B cell (primary cell): ENCODE results near the gene GRIP1. TPM values are rescaled to one million over a fixed set of nuclear protein-coding genes. Genes with fewer than 3 reads are reported as not detected.

ENCODE experiments used
- ATAC-seq: fragments of 200-7000 bp; cut with Tn5 transposase; one replicate; pipeline ENCODE4 v1.10.0; 2021; ENCODE audit warnings: low read depth, mild to moderate bottlenecking, moderate number of reproducible peaks, moderate library complexity
- CTCF ChIA-PET: fragments of 350-600 bp; sonication (Branson Sonifier 250); formaldehyde crosslinking; loops from one replicate; lab custom pipeline; 2021; ENCODE audit warnings: antibody characterized with exemption, inconsistent platforms; lab: Charles Lee
- POLR2A ChIA-PET: fragments of 350-600 bp; sonication (Branson Sonifier 250); formaldehyde crosslinking; loops from one replicate; lab custom pipeline; 2021; ENCODE audit warnings: antibody characterized with exemption; lab: Charles Lee
- DNase-seq: peaks from one replicate; pipeline ENCODE4 v3.0.0; 2013
- H2AFZ ChIP-seq: 2 replicates; pipeline ENCODE4 v1.6.1; 2012; ENCODE audit warnings: mild to moderate bottlenecking, low read depth, low read length; ENCODE audit not compliant: insufficient read depth, poor library complexity, severe bottlenecking
- H3K27ac ChIP-seq, 2 donors: 1 replicate in 1 of 2; 2 replicates in 1 of 2; pipeline ENCODE4 v1.5.1; 2012 to 2013; ENCODE audit warnings: low read length in 2 of 2, mild to moderate bottlenecking in 2 of 2, moderate library complexity in 1 of 2
- H3K27me3 ChIP-seq, 4 experiments: fragments of 200-600 bp in 1 of 4; sonication (generic) in 1 of 4; replicated peaks in 1 of 4; 1 replicate in 2 of 4; 2 replicates in 2 of 4; pipeline versions ENCODE4 v1.6.1 to v1.7.0; 2013 to 2016; ENCODE audit warnings: low read length in 3 of 4, mild to moderate bottlenecking in 2 of 4, mixed read lengths in 1 of 4, moderate library complexity in 1 of 4; ENCODE audit not compliant: insufficient read depth in 4 of 4, control insufficient read depth in 3 of 4; ENCODE audit errors: control extremely low read depth in 1 of 4
- H3K36me3 ChIP-seq, 2 experiments: replicated peaks in 1 of 2; 1 replicate in 1 of 2; 2 replicates in 1 of 2; pipeline versions ENCODE4 v1.6.1 to v1.7.1; 2013; ENCODE audit warnings: low read length in 1 of 2; ENCODE audit not compliant: insufficient read depth in 2 of 2, control insufficient read depth in 1 of 2; ENCODE audit errors: control extremely low read depth in 1 of 2, extremely low read depth in 1 of 2
- H3K4me1 ChIP-seq, 2 donors: fragments of 200-600 bp in 1 of 2; sonication (generic) in 1 of 2; 1 replicate in 1 of 2; 2 replicates in 1 of 2; pipeline versions ENCODE4 v1.5.1 to v1.6.1; 2013 to 2017; ENCODE audit warnings: low read length in 2 of 2; ENCODE audit not compliant: control insufficient read depth in 2 of 2, insufficient read depth in 2 of 2
- H3K4me2 ChIP-seq: replicated peaks from 2 replicates; pipeline ENCODE3; 2012; ENCODE audit warnings: mild to moderate bottlenecking, low read depth, low read length; ENCODE audit not compliant: poor library complexity, severe bottlenecking
- H3K4me3 ChIP-seq, 5 experiments: fragments of 200-600 bp in 1 of 5; sonication (generic) in 1 of 5; 1 replicate in 3 of 5; 2 replicates in 2 of 5; pipeline versions ENCODE4 v1.5.1 to v1.7.0; 2011 to 2016; ENCODE audit warnings: low read length in 4 of 5, mild to moderate bottlenecking in 4 of 5, low read depth in 2 of 5, control low read depth in 1 of 5, moderate library complexity in 1 of 5; ENCODE audit not compliant: insufficient read depth in 1 of 5; ENCODE audit errors: control extremely low read depth in 1 of 5, extremely low read depth in 1 of 5
- H3K79me2 ChIP-seq: fragments of 200-600 bp; sonication (generic); one replicate; pipeline ENCODE4 v1.6.0; 2016; ENCODE audit warnings: low read length; ENCODE audit not compliant: control insufficient read depth, insufficient read depth
- H3K9ac ChIP-seq: fragments of 200-600 bp; sonication (generic); 2 replicates; pipeline ENCODE4 v1.6.1; 2017; ENCODE audit warnings: mild to moderate bottlenecking, low read length, moderate library complexity
- H3K9me3 ChIP-seq, 3 donors: one replicate each; pipeline versions ENCODE4 v1.6.1 to v1.7.1; 2013; ENCODE audit warnings: low read length in 2 of 3; ENCODE audit not compliant: control insufficient read depth in 2 of 3, insufficient read depth in 1 of 3; ENCODE audit errors: control extremely low read depth in 1 of 3
- H4K20me1 ChIP-seq: 2 replicates; pipeline ENCODE4 v1.6.0; 2012; ENCODE audit warnings: mild to moderate bottlenecking, low read length; ENCODE audit not compliant: insufficient read depth, control insufficient read depth, poor library complexity, severe bottlenecking
- H3K27ac Mint-ChIP-seq: one replicate; pipeline ENCODE4 v1.8.0; 2021; ENCODE audit warnings: mixed read lengths
- H3K27me3 Mint-ChIP-seq: one replicate; pipeline ENCODE4 v1.8.0; 2021; ENCODE audit warnings: mixed read lengths
- H3K4me1 Mint-ChIP-seq: one replicate; pipeline ENCODE4 v1.8.0; 2021; ENCODE audit warnings: mixed read lengths
- H3K4me3 Mint-ChIP-seq: one replicate; pipeline ENCODE4 v1.8.0; 2021; ENCODE audit warnings: mixed read lengths
- H3K9me3 Mint-ChIP-seq: one replicate; pipeline ENCODE4 v1.8.0; 2022; ENCODE audit warnings: mixed read lengths; ENCODE audit not compliant: insufficient read depth
- EZH2 ChIP-seq: IDR thresholded peaks from 2 replicates; pipeline ENCODE4 v1.6.1; 2012; ENCODE audit warnings: borderline replicate concordance, low read depth, mild to moderate bottlenecking, moderate library complexity, low read length; ENCODE audit not compliant: insufficient read depth, poor library complexity, severe bottlenecking
- WGBS: methylation state at CpG from one replicate; pipeline ENCODE4 v1.1.5; 2013; ENCODE audit warnings: missing lambda C conversion rate; ENCODE audit not compliant: insufficient coverage; 5-methylcytosine and 5-hydroxymethylcytosine counted together
- intact Hi-C: fragments of 100-400 bp; cut with micrococcal nuclease; formaldehyde crosslinking; loops from one replicate; pipeline ENCODE4 v1.10.0; 2022
- polyA minus RNA-seq: library from RNA; depleted of rRNA, polyadenylated mRNA; stranded (reverse); fragments of >200 nt; gene quantifications from 2 replicates; pipeline ENCODE4 v1.2.3, GENCODE V29; 2012
- polyA plus RNA-seq: library from polyadenylated mRNA; depleted of rRNA; stranded (reverse); fragments of >200 nt; gene quantifications from 2 replicates; pipeline ENCODE4 v1.2.3, GENCODE V29; 2012
- total RNA-seq, 2 donors: library from RNA; stranded (reverse); fragments of 120-200 nt in 1 of 2; gene quantifications; 1 replicate in 1 of 2; 2 replicates in 1 of 2; pipeline versions ENCODE4 v1.2.3 to v1.2.4, GENCODE V29; 2013 to 2022
- TF ChIP-seq, protein P1 (sequence below): fragments of 200-600 bp; IDR thresholded peaks from one replicate; pipeline ENCODE4 v1.8.0; 2022; ENCODE audit warnings: antibody characterized with exemption, mild to moderate bottlenecking

The GRIP1 gene, protein sequence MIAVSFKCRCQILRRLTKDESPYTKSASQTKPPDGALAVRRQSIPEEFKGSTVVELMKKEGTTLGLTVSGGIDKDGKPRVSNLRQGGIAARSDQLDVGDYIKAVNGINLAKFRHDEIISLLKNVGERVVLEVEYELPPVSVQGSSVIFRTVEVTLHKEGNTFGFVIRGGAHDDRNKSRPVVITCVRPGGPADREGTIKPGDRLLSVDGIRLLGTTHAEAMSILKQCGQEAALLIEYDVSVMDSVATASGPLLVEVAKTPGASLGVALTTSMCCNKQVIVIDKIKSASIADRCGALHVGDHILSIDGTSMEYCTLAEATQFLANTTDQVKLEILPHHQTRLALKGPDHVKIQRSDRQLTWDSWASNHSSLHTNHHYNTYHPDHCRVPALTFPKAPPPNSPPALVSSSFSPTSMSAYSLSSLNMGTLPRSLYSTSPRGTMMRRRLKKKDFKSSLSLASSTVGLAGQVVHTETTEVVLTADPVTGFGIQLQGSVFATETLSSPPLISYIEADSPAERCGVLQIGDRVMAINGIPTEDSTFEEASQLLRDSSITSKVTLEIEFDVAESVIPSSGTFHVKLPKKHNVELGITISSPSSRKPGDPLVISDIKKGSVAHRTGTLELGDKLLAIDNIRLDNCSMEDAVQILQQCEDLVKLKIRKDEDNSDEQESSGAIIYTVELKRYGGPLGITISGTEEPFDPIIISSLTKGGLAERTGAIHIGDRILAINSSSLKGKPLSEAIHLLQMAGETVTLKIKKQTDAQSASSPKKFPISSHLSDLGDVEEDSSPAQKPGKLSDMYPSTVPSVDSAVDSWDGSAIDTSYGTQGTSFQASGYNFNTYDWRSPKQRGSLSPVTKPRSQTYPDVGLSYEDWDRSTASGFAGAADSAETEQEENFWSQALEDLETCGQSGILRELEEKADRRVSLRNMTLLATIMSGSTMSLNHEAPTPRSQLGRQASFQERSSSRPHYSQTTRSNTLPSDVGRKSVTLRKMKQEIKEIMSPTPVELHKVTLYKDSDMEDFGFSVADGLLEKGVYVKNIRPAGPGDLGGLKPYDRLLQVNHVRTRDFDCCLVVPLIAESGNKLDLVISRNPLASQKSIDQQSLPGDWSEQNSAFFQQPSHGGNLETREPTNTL
- total RNA-seq = 0.51 TPM in 1 of 2 replicates, not detected in the other
- 0.84 TPM for total RNA-seq (2013)
- polyA plus RNA-seq = 0.12 and 0.22 TPM in 2 replicates
- polyA minus RNA-seq = 0.43 and 0.50 TPM in 2 replicates

DNA sequence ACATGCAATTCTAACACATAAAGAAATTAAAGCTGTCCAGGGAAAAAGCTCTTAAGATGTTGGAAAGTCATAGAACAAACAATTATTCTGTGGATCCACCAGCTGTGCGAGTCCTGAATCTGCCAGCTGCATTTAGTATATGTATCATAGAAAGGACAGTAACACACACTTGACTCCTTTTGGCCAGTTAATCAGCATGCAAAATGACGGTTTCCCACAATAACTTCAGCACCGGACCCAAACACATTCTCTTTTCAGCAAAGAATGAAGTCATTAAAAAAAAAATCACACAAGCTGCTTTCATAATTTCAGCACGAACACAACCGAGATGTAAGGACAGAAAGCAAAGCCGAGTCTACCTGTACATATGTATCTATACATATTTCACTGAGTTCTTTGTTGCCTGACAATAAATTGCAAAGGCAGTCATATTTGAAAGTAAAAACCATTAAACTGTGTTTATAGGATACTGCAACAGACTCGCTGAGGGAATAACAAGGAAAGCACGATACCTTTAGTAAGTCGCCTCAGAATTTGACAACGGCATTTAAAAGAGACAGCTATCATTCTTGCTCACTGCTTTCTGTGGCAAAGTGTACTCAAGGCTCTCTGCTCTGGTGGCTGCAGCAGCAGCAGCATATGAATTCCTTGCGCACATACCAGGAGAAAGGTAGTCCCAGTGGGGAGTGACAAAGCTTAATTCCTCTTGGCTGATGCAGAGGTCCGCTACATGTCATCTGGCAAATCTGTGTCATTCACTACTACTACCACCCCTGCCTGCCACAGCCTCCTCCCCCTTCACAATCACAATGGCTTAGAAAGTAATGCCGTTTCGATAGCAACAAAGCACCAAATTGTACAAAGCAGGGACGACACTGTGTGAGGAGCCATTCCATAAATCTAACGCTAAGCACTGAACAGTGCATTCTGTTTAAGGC, at the start of gene GRIP1:
TSS of gene GRIP1 (minus strand) at position 739 of the 938 bp plus-strand sequence. CDS start at position 567, 172 bp downstream.
- H3K79me2 ChIP-seq = no peaks in the 10 kb centered on the region
- ChIA-PET CTCF (interaction anchor here (1.4 kb wide), 1 partner anchor 16 kb away, joined by 4 read pairs; no protein-coding TSS in a partner anchor), POLR2A (no interaction called here)
- H3K4me3 ChIP-seq = no peak within 1 kb of the TSS
- TF ChIP-seq, protein P1, sequence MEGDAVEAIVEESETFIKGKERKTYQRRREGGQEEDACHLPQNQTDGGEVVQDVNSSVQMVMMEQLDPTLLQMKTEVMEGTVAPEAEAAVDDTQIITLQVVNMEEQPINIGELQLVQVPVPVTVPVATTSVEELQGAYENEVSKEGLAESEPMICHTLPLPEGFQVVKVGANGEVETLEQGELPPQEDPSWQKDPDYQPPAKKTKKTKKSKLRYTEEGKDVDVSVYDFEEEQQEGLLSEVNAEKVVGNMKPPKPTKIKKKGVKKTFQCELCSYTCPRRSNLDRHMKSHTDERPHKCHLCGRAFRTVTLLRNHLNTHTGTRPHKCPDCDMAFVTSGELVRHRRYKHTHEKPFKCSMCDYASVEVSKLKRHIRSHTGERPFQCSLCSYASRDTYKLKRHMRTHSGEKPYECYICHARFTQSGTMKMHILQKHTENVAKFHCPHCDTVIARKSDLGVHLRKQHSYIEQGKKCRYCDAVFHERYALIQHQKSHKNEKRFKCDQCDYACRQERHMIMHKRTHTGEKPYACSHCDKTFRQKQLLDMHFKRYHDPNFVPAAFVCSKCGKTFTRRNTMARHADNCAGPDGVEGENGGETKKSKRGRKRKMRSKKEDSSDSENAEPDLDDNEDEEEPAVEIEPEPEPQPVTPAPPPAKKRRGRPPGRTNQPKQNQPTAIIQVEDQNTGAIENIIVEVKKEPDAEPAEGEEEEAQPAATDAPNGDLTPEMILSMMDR = no peak
- no peak for TF ChIP-seq EZH2
- no peaks in the 10 kb centered on the region for H4K20me1 ChIP-seq
- no peak within 1 kb of the TSS for H3K4me3 Mint-ChIP-seq
- no peaks in the 10 kb centered on the region for H3K9me3 ChIP-seq
- H3K4me1 Mint-ChIP-seq = peaks cover 53% of the 10 kb centered on the region
- no peak within 1 kb of the TSS for H3K4me2 ChIP-seq
- WGBS = 92% methylated on average over 12 of the region's 16 CpGs
- H3K27me3 Mint-ChIP-seq = no peaks in the 10 kb centered on the region
- DNase-seq = no peak
- intact Hi-C loops = no loop called here
- no peaks in the 10 kb centered on the region for H3K4me1 ChIP-seq
- no peak for ATAC-seq
- no peak within 1 kb of the TSS for H2AFZ ChIP-seq
- no peaks in the 10 kb centered on the region for H3K36me3 ChIP-seq
- H3K27ac Mint-ChIP-seq = peak within 1 kb of the TSS; percentile 29
- no peaks in the 10 kb centered on the region for H3K9me3 Mint-ChIP-seq
- no peak within 1 kb of the TSS for H3K9ac ChIP-seq
- no peaks in the 10 kb centered on the region for H3K27me3 ChIP-seq
- H3K27ac ChIP-seq = no peak within 1 kb of the TSS
